GM18498 (cell line): ENCODE measurements around the gene PCDH12.
A peak's percentile ranks its signal among the peaks of the same experiment; 100 is the strongest.

ENCODE experiments used
- ATAC-seq: cut with Tn5 transposase; IDR thresholded peaks from one replicate; pipeline ENCODE4 v1.9.1; 2021; ENCODE audit warnings: mild to moderate bottlenecking, moderate library complexity; ENCODE audit not compliant: unreplicated experiment

PCDH12 gene

GRCh38 chr5:141958113-141958512 is at the start of gene PCDH12:
Gene PCDH12 (minus strand): TSS chr5:141958202. CDS start chr5:141957851, 351 bp downstream.
- no peak for ATAC-seq

- no peak for ATAC-seq
Observed at GRCh38 chr5:142007237-142007544, 49.2 kb upstream of the PCDH12 start.

- no peak for ATAC-seq
Observed at GRCh38 chr5:142006363-142007236, 48.6 kb upstream of the PCDH12 start.

GRCh38 chr5:142003266-142003800 is 45.3 kb upstream of the PCDH12 start:
- ATAC-seq, result no peak

GRCh38 chr5:142000704-142001484 is 42.9 kb upstream of the PCDH12 start:
- no peak for ATAC-seq

GRCh38 chr5:142000173-142000572 is 42.2 kb upstream of the PCDH12 start:
- no peak for ATAC-seq

- ATAC-seq, result no peak
Observed at GRCh38 chr5:141997358-141997960, 39.5 kb upstream of the PCDH12 start.

GRCh38 chr5:141995656-141996055 is 37.7 kb upstream of the PCDH12 start:
- ATAC-seq, result no peak

GRCh38 chr5:141994511-141995136 is 36.6 kb upstream of the PCDH12 start:
- no peak for ATAC-seq

GRCh38 chr5:141992349-141992963 is 34.5 kb upstream of the PCDH12 start:
- ATAC-seq, result peak; percentile 68

GRCh38 chr5:141989720-141990119 is 31.7 kb upstream of the PCDH12 start:
- no peak for ATAC-seq

- no peak for ATAC-seq
Observed at GRCh38 chr5:141986072-141986471, 28.1 kb upstream of the PCDH12 start.

GRCh38 chr5:141982626-141983025 is 24.6 kb upstream of the PCDH12 start:
- no peak for ATAC-seq

GRCh38 chr5:141978389-141978788 is 20.4 kb upstream of the PCDH12 start:
- no peak for ATAC-seq

GRCh38 chr5:141976176-141976575 is 18.2 kb upstream of the PCDH12 start:
- no peak for ATAC-seq

GRCh38 chr5:141973871-141974595 is 16.0 kb upstream of the PCDH12 start:
- ATAC-seq, result no peak

- peak; percentile 54 for ATAC-seq
Observed at GRCh38 chr5:141969783-141970771, 12.1 kb upstream of the PCDH12 start.

GRCh38 chr5:141968914-141969608 is 11.1 kb upstream of the PCDH12 start, which contains the start of gene RNF14:
Gene RNF14 (plus strand): TSS chr5:141969105. CDS start chr5:141973589, 4,484 bp downstream.
- peak; percentile 94 for ATAC-seq
